ENCODE data around the gene KCNK1. TPM values are rescaled to one million over a fixed set of nuclear protein-coding genes. Genes with fewer than 3 reads are reported as not detected.

KCNK1 gene
- total RNA-seq, 1 experiment from 2014 or later: 60.6 TPM

- no peak for DNase-seq
- Histone ChIP-seq H3K79me2 (ENCODE audit: low read depth) (no peaks in the 10 kb centered on the region), H2AFZ (no peak overlapping the region), H3K27ac (no peak overlapping the region), H3K27me3 (ENCODE audit: insufficient read depth, low read depth) (no peaks in the 10 kb centered on the region), H3K9me2 (ENCODE audit: insufficient read depth) (no peaks in the 10 kb centered on the region), H3K36me3 (ENCODE audit: low read depth) (0 out of 2 replicates have a peak, but pooled peaks cover 1% of the 10 kb centered on the region), H3K4me1 (replicated peaks; ENCODE audit: insufficient read depth) (peaks cover 29% of the 10 kb centered on the region), H3F3A (ENCODE audit: insufficient read depth, low read depth) (peaks cover 21% of the 10 kb centered on the region), H4K20me1 (ENCODE audit: insufficient read depth) (no peaks in the 10 kb centered on the region), H3K9me3 (ENCODE audit: insufficient read depth, low read depth) (peaks cover 23% of the 10 kb centered on the region; the same call in 1 of the 2 replicates), H3K4me3 (no peak overlapping the region), H3K4me2 (no peak overlapping the region)
- CTCF ChIA-PET: no interaction called here
- intact Hi-C loops (cut with micrococcal nuclease; ENCODE audit: unreplicated experiment): loop anchor here (10.0 kb wide), 1 partner anchor 256 kb away; no protein-coding TSS in a partner anchor
- BruUV-seq (replicated peaks): no TSS peak
- POLR2A ChIA-PET (ENCODE audit: unreplicated experiment): no interaction called here
- no peak for TF ChIP-seq CTCF (conservative IDR thresholded peaks at IDR 0.05)
- no peak for TF ChIP-seq EZH2 (IDR thresholded peaks at IDR 0.05; ENCODE audit: low read depth)
Measured at GRCh38 chr1:233700338-233700737, 86.4 kb downstream of the KCNK1 start.

GRCh38 chr1:233704170-233704897, 90.4 kb downstream of the KCNK1 start:
- Histone ChIP-seq H3K4me3 (peak overlapping the region; percentile 10), H3K36me3 (ENCODE audit: low read depth) (0 out of 2 replicates have a peak, but pooled peaks cover 4% of the 10 kb centered on the region), H3K4me2 (peak overlapping the region; percentile 72), H3K4me1 (replicated peaks; ENCODE audit: insufficient read depth) (peaks cover 67% of the 10 kb centered on the region), H3K27ac (peak overlapping the region; percentile 72), H2AFZ (peak overlapping the region; percentile 69; the same call in 1 of the 2 replicates), H3K9me3 (ENCODE audit: insufficient read depth, low read depth) (peaks cover 7% of the 10 kb centered on the region; the same call in 1 of the 2 replicates), H3K79me2 (ENCODE audit: low read depth) (no peaks in the 10 kb centered on the region), H4K20me1 (ENCODE audit: insufficient read depth) (no peaks in the 10 kb centered on the region), H3K27me3 (ENCODE audit: insufficient read depth, low read depth) (no peaks in the 10 kb centered on the region), H3K9me2 (ENCODE audit: insufficient read depth) (no peaks in the 10 kb centered on the region), H3F3A (ENCODE audit: insufficient read depth, low read depth) (peaks cover 57% of the 10 kb centered on the region)
- no TSS peak for BruUV-seq (replicated peaks)
- POLR2A ChIA-PET (ENCODE audit: unreplicated experiment): interaction anchor here (0.9 kb wide), 1 partner anchor 200 kb away, joined by 3 read pairs; the partner anchor contains the start of gene SLC35F3
- TF ChIP-seq CTCF (conservative IDR thresholded peaks at IDR 0.05) (no peak), EZH2 (IDR thresholded peaks at IDR 0.05; ENCODE audit: low read depth) (no peak)
- DNase-seq: peak in 1 of 2 experiments; percentile 78
- intact Hi-C loops (cut with micrococcal nuclease; ENCODE audit: unreplicated experiment): loop anchor here (10.0 kb wide), 1 partner anchor 260 kb away; no protein-coding TSS in a partner anchor
- CTCF ChIA-PET: interaction anchor here (0.6 kb wide), 1 partner anchor 362 kb away, joined by 3 read pairs; no protein-coding TSS in a partner anchor

GRCh38 chr1:233704898-233705723, 91.2 kb downstream of the KCNK1 start:
- DNase-seq: peak in 1 of 2 experiments; percentile 28
- no peaks in the 10 kb centered on the region for H3K27me3 ChIP-seq (ENCODE audit: insufficient read depth, low read depth)
- H3K9me3 ChIP-seq (ENCODE audit: insufficient read depth, low read depth): peaks cover 7% of the 10 kb centered on the region; the same call in 1 of the 2 replicates
- H3K4me1 ChIP-seq (replicated peaks; ENCODE audit: insufficient read depth): peaks cover 67% of the 10 kb centered on the region
- no peak overlapping the region for H3K4me3 ChIP-seq
- H3F3A ChIP-seq (ENCODE audit: insufficient read depth, low read depth): peaks cover 57% of the 10 kb centered on the region
- ChIA-PET POLR2A (ENCODE audit: unreplicated experiment) (interaction anchor here (0.6 kb wide), 1 partner anchor 60 kb away, joined by 15 read pairs; no protein-coding TSS in a partner anchor), CTCF (interaction anchor here (0.6 kb wide), 1 partner anchor 361 kb away, joined by 3 read pairs; no protein-coding TSS in a partner anchor)
- no TSS peak for BruUV-seq (replicated peaks)
- no peaks in the 10 kb centered on the region for H3K79me2 ChIP-seq (ENCODE audit: low read depth)
- TF ChIP-seq CTCF (conservative IDR thresholded peaks at IDR 0.05): no peak
- TF ChIP-seq EZH2 (IDR thresholded peaks at IDR 0.05; ENCODE audit: low read depth): no peak
- H3K27ac ChIP-seq: peak overlapping the region; percentile 84
- no peaks in the 10 kb centered on the region for H3K9me2 ChIP-seq (ENCODE audit: insufficient read depth)
- peak overlapping the region; percentile 72; the same call in 1 of the 2 replicates for H3K4me2 ChIP-seq
- no peaks in the 10 kb centered on the region for H4K20me1 ChIP-seq (ENCODE audit: insufficient read depth)
- intact Hi-C loops (cut with micrococcal nuclease; ENCODE audit: unreplicated experiment): loop anchor here (10.0 kb wide), 1 partner anchor 260 kb away; no protein-coding TSS in a partner anchor
- no peak overlapping the region for H2AFZ ChIP-seq
- H3K36me3 ChIP-seq (ENCODE audit: low read depth): 0 out of 2 replicates have a peak, but pooled peaks cover 4% of the 10 kb centered on the region
